GDM1 (cell line): ENCODE data around the gene CLASRP.

Experiments
- DNase-seq: peaks from one replicate; lab custom pipeline; 2025; lab: John Stamatoyannopoulos, UW

CLASRP gene

DNA sequence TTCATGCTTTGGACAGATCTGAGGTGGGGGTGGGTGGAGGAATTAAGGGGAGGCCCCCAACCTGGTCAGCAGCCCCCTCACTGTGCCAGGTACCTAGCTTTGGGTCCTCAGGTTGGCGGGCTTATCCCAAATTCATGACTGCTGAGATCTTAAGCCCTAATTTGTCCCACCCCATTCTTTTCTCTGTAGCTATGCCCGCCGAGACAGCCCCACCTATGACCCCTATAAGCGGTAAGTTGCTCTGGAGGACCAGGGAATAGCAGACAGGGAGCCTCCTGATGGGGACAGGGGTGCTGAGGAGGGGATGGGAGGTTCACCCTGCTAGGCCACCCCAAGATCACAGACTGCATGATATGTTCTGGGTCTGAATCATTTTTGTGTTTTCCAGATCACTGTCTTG is 23.1 kb downstream of the CLASRP start:
- DNase-seq: no peak

DNA sequence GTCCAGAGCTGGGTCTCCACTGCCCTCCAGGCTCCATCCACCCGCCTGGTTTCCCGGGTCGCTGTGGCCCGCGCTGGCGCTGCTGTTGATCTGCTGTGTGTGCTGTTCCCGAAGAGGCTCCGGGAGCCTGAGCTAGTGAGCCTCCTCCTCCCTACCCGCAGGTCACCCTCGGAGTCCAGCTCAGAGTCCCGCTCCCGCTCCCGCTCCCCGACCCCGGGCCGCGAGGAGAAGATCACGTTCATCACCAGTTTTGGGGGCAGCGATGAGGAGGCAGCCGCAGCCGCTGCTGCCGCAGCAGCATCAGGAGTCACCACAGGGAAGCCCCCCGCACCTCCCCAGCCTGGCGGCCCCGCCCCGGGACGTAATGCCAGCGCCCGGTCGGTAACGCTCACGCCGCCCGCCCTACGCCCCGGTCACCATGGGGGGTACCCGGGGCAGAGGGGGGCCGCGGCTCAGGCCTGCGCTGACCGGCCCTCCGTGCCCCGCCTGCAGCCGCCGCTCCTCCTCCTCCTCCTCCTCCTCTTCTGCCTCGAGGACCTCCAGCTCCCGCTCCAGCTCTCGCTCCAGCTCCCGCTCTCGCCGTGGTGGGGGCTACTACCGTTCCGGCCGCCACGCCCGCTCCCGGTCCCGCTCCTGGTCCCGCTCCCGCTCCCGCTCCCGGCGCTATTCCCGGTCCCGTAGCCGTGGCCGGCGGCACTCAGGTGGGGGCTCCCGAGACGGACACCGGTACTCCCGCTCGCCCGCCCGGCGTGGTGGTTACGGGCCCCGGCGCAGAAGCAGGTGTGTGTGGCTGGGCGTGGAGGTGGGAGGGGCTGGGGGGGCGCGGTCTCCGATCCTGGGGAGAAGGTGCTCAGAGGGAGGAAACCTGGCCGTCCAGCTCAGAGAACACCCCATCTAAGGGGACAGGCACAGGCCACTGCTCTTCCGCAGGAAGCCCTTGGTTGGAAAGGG is 25.3 kb downstream of the CLASRP start:
- DNase-seq: no peak

DNA sequence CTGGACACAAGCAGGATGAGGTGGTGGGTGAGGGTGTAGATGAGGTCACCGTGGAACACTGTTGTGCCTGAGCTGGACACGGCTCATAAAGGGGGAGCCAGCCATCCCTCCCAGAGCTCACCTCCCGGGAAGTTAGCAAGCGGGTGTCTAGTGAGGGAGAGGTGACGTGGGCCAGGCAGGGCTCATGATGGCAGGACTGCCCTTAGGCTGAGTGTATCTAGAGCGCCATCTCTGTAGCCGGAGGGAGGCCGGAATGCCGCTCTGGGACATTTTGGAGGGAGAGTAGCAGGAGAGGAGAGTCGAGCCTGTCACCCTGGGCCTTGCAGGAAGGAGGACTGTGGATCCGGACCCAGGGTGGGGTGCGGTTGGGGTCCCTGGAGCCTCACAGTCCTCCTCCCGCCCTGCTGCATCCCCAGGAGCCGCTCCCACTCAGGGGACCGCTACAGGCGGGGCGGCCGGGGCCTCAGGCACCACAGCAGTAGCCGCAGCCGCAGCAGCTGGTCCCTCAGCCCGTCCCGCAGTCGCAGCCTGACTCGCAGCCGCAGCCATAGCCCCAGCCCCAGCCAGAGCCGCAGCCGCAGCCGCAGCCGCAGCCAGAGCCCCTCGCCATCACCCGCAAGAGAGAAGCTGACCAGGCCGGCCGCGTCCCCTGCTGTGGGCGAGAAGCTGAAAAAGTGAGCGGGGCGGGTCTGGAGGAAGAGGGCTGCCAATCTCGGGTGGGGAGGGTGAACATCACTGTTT is 28.2 kb downstream of the CLASRP start:
- no peak for DNase-seq

DNA sequence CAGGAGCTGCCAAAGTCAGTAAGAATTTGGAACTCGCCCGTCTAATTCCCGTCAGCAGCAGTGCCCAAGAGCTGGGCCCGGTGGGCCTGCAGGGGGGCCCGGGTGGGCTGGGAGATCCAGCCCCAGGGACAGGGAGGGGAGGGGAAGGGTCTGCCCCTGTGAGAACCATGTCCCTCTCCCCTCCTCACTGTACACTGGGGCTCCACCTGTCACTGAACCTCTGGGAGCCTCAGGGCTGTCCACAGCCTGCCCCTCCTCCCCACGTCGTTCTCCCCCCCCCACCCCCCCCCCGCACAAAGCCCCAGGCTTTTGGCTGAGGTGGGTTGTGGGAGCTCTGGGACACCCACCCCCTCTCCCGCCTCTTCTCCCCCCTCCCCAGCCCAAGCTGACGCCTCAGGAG is 29.2 kb downstream of the CLASRP start:
- DNase-seq: no peak

DNA sequence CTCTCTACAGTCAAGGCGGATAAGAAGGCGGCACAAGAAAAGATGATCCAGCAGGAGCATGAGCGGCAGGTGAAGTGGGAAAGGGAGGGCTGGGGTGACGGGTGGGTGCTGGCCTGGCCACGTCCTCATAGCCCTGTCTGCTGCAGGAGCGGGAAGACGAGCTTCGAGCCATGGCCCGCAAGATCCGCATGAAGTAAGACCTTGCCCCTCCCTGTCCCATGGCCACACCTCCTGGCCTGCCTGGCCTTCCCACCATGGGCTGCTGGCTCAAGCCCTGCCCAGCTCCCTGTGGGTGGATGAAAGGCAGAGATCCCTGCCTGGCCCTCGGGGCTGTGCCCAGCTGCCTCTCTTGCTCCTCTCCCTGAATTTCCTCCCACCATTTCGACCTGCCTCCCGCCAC is 30.2 kb downstream of the CLASRP start:
- DNase-seq: no peak

- DNase-seq: no peak
Measured at GRCh38 chr19:45070214-45070613, 31.4 kb downstream of the CLASRP start.

DNA sequence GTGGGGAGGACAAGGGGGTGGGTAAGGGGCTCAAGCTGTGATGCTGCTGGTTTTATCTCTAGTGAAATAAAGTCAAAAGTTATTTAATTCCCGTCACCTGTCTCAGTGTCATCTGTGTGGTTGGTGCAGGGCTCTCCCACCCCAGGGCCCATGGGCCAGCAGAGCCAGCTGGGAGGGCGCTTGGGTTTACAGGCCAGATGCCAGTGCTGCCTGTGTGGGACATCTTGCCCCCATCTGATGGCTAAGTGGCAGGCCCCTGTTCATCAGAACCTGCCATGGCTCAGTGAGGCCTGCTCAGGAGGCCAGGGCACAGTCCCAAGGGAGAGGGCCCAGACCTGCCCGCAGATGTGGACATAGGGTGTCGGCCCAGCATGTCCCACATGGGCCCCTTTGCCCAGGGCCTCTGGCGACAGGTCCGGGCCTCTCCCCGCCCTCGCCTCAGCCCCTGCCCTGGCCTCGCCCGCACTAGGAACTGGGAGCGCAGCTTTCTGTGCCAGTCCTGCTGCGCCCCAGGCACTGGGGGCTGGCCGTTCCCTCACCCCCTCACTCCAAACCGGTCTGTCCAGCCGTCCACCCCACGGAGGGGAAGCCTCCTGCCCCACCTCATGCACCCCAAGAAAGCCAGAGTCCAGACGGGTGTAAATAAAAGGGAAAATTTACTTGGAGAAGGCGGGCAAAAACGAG is 32.2 kb downstream of the CLASRP start:
- no peak for DNase-seq

DNA sequence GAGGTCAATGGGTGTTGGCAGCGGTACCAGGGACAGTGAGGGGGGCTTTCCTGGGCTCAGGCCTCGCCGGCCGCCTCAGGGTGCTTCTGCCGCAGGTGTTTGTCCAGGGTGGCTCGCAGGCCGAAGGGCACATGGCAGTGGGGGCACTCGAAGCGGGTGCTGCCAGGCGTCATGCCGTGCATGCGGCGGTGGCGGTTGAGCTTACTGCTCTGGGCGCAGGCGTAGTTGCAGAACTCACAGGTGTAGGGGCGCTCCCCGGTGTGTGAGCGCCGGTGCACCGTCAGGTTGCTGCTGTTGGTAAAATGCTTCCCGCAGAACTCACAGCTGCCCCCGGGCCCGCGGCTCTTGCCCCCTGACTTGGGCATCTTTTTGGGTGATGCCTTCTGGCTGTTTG is 32.7 kb downstream of the CLASRP start:
- no peak for DNase-seq

DNA sequence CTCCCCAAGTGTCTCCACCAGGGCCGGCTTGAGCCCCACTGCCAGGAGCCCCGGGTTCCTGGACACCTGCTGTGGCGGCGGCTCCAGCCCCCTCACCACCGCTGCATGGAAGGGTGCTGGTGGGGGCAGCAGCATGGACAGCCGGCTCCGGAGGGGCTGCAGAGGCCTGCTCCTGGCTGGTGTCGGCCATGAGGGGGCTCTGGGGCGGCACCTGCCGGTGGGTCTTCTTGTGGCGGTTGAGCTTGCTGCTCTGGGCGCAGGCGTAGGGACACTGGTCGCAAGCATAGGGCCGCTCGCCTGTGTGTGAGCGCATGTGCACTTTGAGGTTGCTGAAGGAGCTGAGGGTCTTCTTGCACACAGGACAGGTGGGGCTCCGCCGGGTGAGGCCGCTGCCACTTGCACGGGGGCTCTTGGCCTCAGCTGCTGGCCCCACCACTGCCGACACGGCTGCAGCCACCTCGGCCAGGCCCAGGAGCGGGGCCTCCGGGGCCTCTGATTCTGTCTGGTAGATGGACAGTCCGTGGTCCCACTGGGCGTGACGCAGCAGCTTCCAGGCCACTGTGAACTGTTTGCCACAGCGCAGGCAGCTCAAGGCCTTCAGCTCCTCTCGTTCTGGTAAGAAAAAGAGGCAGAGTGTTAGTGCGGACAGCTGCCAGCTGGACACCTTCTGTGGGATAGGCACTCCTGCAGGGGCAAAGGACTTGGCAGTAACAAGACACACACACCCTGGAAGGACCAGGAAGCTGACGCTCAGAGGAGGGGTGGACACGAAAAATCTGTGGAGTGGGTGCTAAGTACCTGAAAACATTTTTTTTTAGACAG is 33.3 kb downstream of the CLASRP start:
- no peak for DNase-seq

DNA sequence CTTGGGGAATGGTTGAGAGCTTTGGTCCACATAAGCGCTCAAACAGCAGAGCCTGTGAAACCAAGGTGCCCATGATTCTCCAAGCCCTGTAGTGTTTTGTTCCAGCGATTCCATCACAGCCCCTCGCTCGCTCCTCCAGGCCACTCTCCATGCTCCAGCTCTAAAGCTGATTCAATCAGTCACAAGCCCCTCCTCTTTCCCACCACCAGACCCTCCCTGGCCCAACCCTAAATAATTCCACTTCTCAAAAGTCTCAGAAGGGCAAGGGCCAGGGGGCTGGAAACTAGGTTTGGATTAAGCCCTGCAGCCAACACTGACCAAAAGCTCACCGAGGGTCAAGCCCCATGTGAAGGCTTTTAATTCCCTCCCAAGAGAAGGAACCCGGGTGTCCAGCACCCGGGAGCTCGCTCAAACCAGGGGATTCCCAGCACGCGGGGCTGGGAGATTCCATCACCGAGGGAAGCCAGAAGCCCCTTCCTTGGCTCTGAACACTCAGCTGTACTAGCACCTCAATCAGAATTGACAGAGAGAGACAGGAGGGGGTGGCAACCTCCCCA is 36.0 kb downstream of the CLASRP start:
- no peak for DNase-seq

GRCh38 chr19:45075301-45076028 is 36.6 kb downstream of the CLASRP start:
- peak; percentile 81 for DNase-seq

GRCh38 chr19:45076029-45076850 is 37.4 kb downstream of the CLASRP start, which contains the start of gene ZNF296:
Gene ZNF296 (minus strand): TSS chr19:45076478. CDS start chr19:45076373, 105 bp downstream.
- DNase-seq: peak; percentile 62

- no peak for DNase-seq
Measured at GRCh38 chr19:45076851-45077730, 38.2 kb downstream of the CLASRP start.

DNA sequence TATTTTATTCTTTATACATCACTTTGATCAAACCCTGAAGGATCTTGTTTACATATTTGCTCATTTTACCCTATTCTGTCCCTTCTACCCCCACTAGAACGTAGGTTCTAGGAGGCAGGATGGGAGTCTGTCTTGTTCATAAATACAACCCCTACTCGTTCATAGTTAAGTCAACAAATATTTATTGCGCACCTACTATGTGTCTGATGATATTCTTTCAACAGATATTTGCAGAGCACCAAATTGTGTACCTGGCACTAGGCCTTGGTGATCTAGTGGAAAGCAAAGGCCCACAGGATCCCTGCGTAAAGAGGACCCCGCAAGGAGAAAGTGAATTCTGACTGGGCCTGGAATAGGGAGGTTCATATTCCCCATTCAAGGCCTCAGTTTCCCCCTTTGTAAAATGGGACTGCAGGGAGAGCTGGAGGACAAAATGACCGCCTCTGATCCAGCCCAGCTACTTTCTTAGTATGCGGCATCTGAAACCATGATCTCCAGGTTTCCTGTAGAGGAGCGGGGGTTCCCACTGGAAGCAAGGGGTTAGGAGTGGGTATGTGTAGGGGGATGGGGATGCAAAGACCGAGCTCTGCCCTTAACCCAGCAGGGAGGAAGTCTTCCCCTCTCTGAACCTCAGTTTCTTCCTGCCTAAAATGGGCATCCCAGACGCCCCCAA is 39.7 kb downstream of the CLASRP start:
- DNase-seq: no peak

DNA sequence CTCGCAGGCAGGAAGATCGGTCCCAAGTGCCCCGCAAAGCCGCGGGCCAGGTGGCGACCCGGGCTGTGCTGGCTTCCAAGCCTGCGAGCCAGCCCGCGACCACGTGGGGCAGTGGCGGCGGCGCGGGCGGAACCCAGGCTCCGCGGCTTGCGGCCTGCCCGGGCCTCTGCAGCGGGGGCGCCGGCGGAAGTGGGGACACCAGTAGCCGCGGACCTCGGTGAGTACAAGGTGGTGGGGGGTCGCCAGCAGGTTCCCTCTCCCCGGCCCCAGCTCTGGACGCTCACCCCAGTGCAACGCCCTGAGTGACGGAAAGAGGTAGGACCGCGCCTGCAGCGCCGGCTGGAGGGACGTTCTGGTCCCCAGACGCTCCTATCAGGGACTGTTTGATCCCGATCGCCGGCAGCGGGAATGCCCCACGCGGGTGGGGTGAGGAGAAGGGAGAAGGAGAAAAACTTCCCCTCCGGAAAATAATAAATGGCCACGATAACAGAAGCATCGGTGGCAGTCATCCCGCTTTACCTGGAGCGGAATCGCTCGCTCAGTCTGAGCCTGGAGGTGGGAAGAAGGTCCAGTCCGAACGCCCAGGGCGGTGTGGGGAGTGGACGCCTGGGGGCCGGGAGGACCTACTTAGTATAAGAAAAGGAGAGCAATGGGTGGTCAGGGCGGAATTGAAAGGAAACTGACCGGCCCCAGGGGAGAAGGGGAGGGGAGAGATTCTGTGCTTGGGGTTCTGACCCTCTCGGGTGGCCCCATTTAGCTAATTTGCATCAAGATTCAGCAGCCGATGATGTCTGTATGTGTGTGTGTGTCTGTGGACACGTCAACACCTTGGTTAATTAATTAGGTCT is 40.4 kb downstream of the CLASRP start, which contains the start of gene GEMIN7:
GEMIN7 (plus strand) TSS at position 198 of the 848 bp plus-strand sequence. CDS start 10,855 bp downstream, outside the sequence.
- DNase-seq: peak; percentile 73

DNA sequence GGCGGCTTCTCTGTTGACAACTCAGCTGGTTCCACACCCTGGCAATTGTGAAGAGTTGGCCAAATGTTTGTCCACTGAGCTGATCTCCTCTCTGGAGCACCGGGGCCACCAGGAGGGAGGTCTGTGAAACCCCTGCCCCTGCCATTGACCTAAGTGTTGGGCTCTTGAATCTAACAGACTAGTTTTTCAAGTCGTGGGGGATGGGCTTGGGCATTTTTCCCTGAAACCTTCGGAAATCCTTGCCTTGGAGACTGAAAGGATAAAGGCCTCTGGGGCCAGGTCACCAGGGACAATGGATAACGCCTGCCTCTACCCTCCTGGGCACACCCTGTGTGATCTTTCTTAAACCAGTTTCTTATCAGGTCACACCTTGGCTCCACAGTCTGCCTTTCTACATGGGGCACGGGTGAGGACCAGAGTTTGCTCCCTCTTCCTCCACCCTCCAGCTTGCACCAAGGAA is 41.1 kb downstream of the CLASRP start:
- no peak for DNase-seq

DNA sequence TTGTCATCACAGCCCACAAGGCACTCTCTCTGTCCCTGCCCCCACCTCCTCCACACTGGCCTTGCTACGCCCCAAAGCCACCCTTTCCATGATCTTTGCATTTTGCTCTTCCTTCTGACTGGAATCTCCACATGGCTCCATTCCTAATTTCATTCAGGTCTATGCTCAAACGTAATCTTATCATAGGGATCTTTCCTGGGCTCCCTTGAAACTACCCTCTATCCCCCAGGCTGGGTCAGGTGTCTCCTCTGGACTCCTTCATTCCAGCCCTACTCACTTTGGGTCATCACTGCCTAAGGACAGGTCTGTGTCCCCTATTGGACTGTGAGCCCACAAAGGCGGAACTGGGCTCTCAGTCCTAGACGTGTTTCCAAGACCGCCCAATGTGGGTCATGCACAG is 43.3 kb downstream of the CLASRP start:
- no peak for DNase-seq
